SJCRH30 (cell line): Measurements from ENCODE around the gene STAB1. TPM values are rescaled to one million over a fixed set of nuclear protein-coding genes. Genes with fewer than 3 reads are reported as not detected.
A peak's percentile ranks its signal among the peaks of the same experiment; 100 is the strongest.

ENCODE experiments used
- DNase-seq, 2 experiments: peaks; one replicate each; pipeline ENCODE4 v3.0.0-alpha.2; 2015 to 2020
- H3K27ac ChIP-seq: fragments of 250-450 bp; sonication (Bioruptor Pico); 2 replicates; pipeline ENCODE4 v1.5.1; 2020; ENCODE audit warnings: mild to moderate bottlenecking, moderate library complexity
- H3K27me3 ChIP-seq: fragments of 250-450 bp; sonication (Bioruptor Pico); 2 replicates; pipeline ENCODE4 v1.5.1; 2020; ENCODE audit warnings: mild to moderate bottlenecking, moderate library complexity
- H3K36me3 ChIP-seq: fragments of 250-450 bp; sonication (Bioruptor Pico); 2 replicates; pipeline ENCODE4 v1.5.1; 2020; ENCODE audit warnings: mild to moderate bottlenecking, moderate library complexity
- H3K4me1 ChIP-seq: fragments of 250-450 bp; sonication (Bioruptor Pico); 2 replicates; pipeline ENCODE4 v1.5.1; 2020; ENCODE audit warnings: mild to moderate bottlenecking, moderate library complexity
- H3K4me3 ChIP-seq: fragments of 250-450 bp; sonication (Bioruptor Pico); 2 replicates; pipeline ENCODE4 v1.5.1; 2020; ENCODE audit warnings: mild to moderate bottlenecking, moderate library complexity
- H3K9me3 ChIP-seq: fragments of 250-450 bp; sonication (Bioruptor Pico); replicated peaks from 2 replicates; pipeline ENCODE4 v1.5.1; 2020; ENCODE audit warnings: mild to moderate bottlenecking, moderate library complexity
- total RNA-seq: library from RNA; depleted of rRNA; stranded (reverse); fragments of >200 nt; shearing (Covaris generic); gene quantifications from 2 replicates; pipeline ENCODE4 v1.2.3, GENCODE V29; 2014

Gene STAB1
- total RNA-seq, 1 experiment from 2014 or later: not detected

GRCh38 chr3:52477076-52477795 is 17.9 kb upstream of the STAB1 start:
- no peak for DNase-seq
- no peak overlapping the region for H3K4me3 ChIP-seq
- no peaks in the 10 kb centered on the region for H3K27me3 ChIP-seq
- H3K27ac ChIP-seq: no peak overlapping the region
- H3K36me3 ChIP-seq: peaks cover 69% of the 10 kb centered on the region
- H3K4me1 ChIP-seq: no peaks in the 10 kb centered on the region
- H3K9me3 ChIP-seq: no peaks in the 10 kb centered on the region

- no peak overlapping the region for H3K4me3 ChIP-seq
- no peaks in the 10 kb centered on the region for H3K4me1 ChIP-seq
- H3K9me3 ChIP-seq: no peaks in the 10 kb centered on the region
- no peak overlapping the region for H3K27ac ChIP-seq
- H3K27me3 ChIP-seq: no peaks in the 10 kb centered on the region
- peaks cover 64% of the 10 kb centered on the region for H3K36me3 ChIP-seq
- DNase-seq: no peak
These were observed 17.4 kb upstream of the STAB1 start for GRCh38 chr3:52477796-52478095.

GRCh38 chr3:52479037-52479876 is 15.9 kb upstream of the STAB1 start:
- H3K4me3 ChIP-seq: no peak overlapping the region
- no peaks in the 10 kb centered on the region for H3K9me3 ChIP-seq
- DNase-seq: no peak
- no peak overlapping the region for H3K27ac ChIP-seq
- H3K4me1 ChIP-seq: no peaks in the 10 kb centered on the region; the same call in 1 of the 2 replicates
- no peaks in the 10 kb centered on the region for H3K27me3 ChIP-seq
- H3K36me3 ChIP-seq: peaks cover 52% of the 10 kb centered on the region

- no peak for DNase-seq
- Histone ChIP-seq H3K4me1 (no peaks in the 10 kb centered on the region; the same call in 1 of the 2 replicates), H3K9me3 (no peaks in the 10 kb centered on the region), H3K27ac (no peak overlapping the region), H3K36me3 (peaks cover 47% of the 10 kb centered on the region), H3K4me3 (no peak overlapping the region), H3K27me3 (no peaks in the 10 kb centered on the region)
These were observed 15.1 kb upstream of the STAB1 start for GRCh38 chr3:52479877-52480575.

GRCh38 chr3:52480768-52481715 is 14.1 kb upstream of the STAB1 start:
- Histone ChIP-seq H3K27ac (no peak overlapping the region), H3K36me3 (peaks cover 43% of the 10 kb centered on the region)
- DNase-seq: no peak

GRCh38 chr3:52481819-52482521 is 13.2 kb upstream of the STAB1 start:
- Histone ChIP-seq H3K9me3 (no peaks in the 10 kb centered on the region), H3K27ac (no peak overlapping the region), H3K4me3 (no peak overlapping the region), H3K4me1 (no peaks in the 10 kb centered on the region; the same call in 1 of the 2 replicates), H3K36me3 (peaks cover 36% of the 10 kb centered on the region), H3K27me3 (no peaks in the 10 kb centered on the region)
- DNase-seq: peak in 1 of 2 experiments; percentile 26

More at GRCh38 chr3:52480768-52481715, 14.1 kb upstream of the STAB1 start:
- Histone ChIP-seq H3K4me1 (no peaks in the 10 kb centered on the region; the same call in 1 of the 2 replicates), H3K4me3 (no peak overlapping the region), H3K9me3 (no peaks in the 10 kb centered on the region), H3K27me3 (no peaks in the 10 kb centered on the region)

- no peaks in the 10 kb centered on the region for H3K27me3 ChIP-seq
- DNase-seq: no peak
- H3K9me3 ChIP-seq: no peaks in the 10 kb centered on the region
- H3K27ac ChIP-seq: no peak overlapping the region
- H3K4me3 ChIP-seq: no peak overlapping the region
- no peaks in the 10 kb centered on the region; the same call in 1 of the 2 replicates for H3K4me1 ChIP-seq
- peaks cover 31% of the 10 kb centered on the region for H3K36me3 ChIP-seq
These were observed 12.1 kb upstream of the STAB1 start for GRCh38 chr3:52483081-52483480.

GRCh38 chr3:52483577-52484381 is 11.4 kb upstream of the STAB1 start:
- H3K4me3 ChIP-seq: no peak overlapping the region
- peaks cover 30% of the 10 kb centered on the region for H3K36me3 ChIP-seq
- H3K27ac ChIP-seq: no peak overlapping the region
- no peak for DNase-seq
- no peaks in the 10 kb centered on the region for H3K9me3 ChIP-seq
- no peaks in the 10 kb centered on the region for H3K27me3 ChIP-seq
- no peaks in the 10 kb centered on the region; the same call in 1 of the 2 replicates for H3K4me1 ChIP-seq

GRCh38 chr3:52484680-52485461 is 10.3 kb upstream of the STAB1 start:
- H3K9me3 ChIP-seq: no peaks in the 10 kb centered on the region
- H3K4me3 ChIP-seq: no peak overlapping the region
- no peaks in the 10 kb centered on the region; the same call in 1 of the 2 replicates for H3K4me1 ChIP-seq
- H3K27ac ChIP-seq: no peak overlapping the region
- H3K36me3 ChIP-seq: peaks cover 26% of the 10 kb centered on the region
- no peak for DNase-seq
- no peaks in the 10 kb centered on the region for H3K27me3 ChIP-seq

GRCh38 chr3:52487050-52487787 is 7.9 kb upstream of the STAB1 start:
- Histone ChIP-seq H3K36me3 (peaks cover 27% of the 10 kb centered on the region), H3K9me3 (no peaks in the 10 kb centered on the region), H3K27me3 (no peaks in the 10 kb centered on the region), H3K27ac (no peak overlapping the region), H3K4me3 (no peak overlapping the region), H3K4me1 (no peaks in the 10 kb centered on the region; the same call in 1 of the 2 replicates)
- no peak for DNase-seq

GRCh38 chr3:52487788-52488691 is 7.1 kb upstream of the STAB1 start:
- Histone ChIP-seq H3K27ac (no peak overlapping the region), H3K27me3 (no peaks in the 10 kb centered on the region), H3K4me3 (no peak overlapping the region), H3K4me1 (no peaks in the 10 kb centered on the region; the same call in 1 of the 2 replicates), H3K9me3 (no peaks in the 10 kb centered on the region), H3K36me3 (peaks cover 27% of the 10 kb centered on the region)
- no peak for DNase-seq
